GM12892 (cell line): ENCODE measurements around the gene CIT.
"Not testable (repeated sequence)": the region's sequence is repeated elsewhere in the genome, so short reads cannot be mapped to it uniquely, and the experiment has no call there.

Source experiments
- DNase-seq: peaks from one replicate; pipeline ENCODE4 v3.0.0; 2011; ENCODE audit not compliant: insufficient read length
- FAIRE-seq: peaks from 2 replicates; lab custom pipeline; 2011; peaks lifted over from hg19 to GRCh38; lab: Jason Lieb, UNC
- POLR2A ChIP-seq: IDR thresholded peaks from 2 replicates; pipeline ENCODE4 v1.6.1; 2011; ENCODE audit warnings: low read depth, low read length, control low read depth
- POLR2AphosphoS5 ChIP-seq: IDR thresholded peaks from 2 replicates; pipeline ENCODE4 v1.6.1; 2011; ENCODE audit warnings: low read depth, low read length, control low read depth
- TAF1 ChIP-seq: IDR thresholded peaks from 2 replicates; pipeline ENCODE4 v1.6.1; 2011; ENCODE audit warnings: low read depth, mild to moderate bottlenecking, control low read depth, low read length, borderline replicate concordance

Gene CIT

GRCh38 chr12:119885549-119885948, 8.4 kb upstream of the CIT start:
- FAIRE-seq (no peak), DNase-seq (no peak)
- no peak for TF ChIP-seq TAF1
- TF ChIP-seq POLR2AphosphoS5 = no peak
- TF ChIP-seq POLR2A = no peak

GRCh38 chr12:119883791-119884190, 6.7 kb upstream of the CIT start:
- FAIRE-seq, DNase-seq: not testable (repeated sequence)

- DNase-seq (no peak), FAIRE-seq (no peak)
- TF ChIP-seq POLR2A (no peak), TAF1 (no peak), POLR2AphosphoS5 (no peak)
These were observed 6.1 kb upstream of the CIT start for GRCh38 chr12:119883237-119883636.

- FAIRE-seq = no peak
- no peak for DNase-seq
- TF ChIP-seq POLR2AphosphoS5 (no peak), TAF1 (no peak), POLR2A (no peak)
These were observed 474 bp upstream of the CIT start for GRCh38 chr12:119877639-119877948.

GRCh38 chr12:119870457-119870856, 6.7 kb downstream of the CIT start:
- DNase-seq = no peak
- TF ChIP-seq TAF1 = no peak
- no peak for TF ChIP-seq POLR2AphosphoS5
- TF ChIP-seq POLR2A = no peak
- no peak for FAIRE-seq

GRCh38 chr12:119869720-119870119, 7.4 kb downstream of the CIT start:
- TF ChIP-seq POLR2AphosphoS5 (no peak), TAF1 (no peak), POLR2A (no peak)
- no peak for FAIRE-seq
- no peak for DNase-seq

GRCh38 chr12:119868992-119869391, 8.1 kb downstream of the CIT start:
- TF ChIP-seq TAF1 (no peak), POLR2A (no peak), POLR2AphosphoS5 (no peak)
- DNase-seq (no peak), FAIRE-seq (no peak)

GRCh38 chr12:119864591-119864990, 12.5 kb downstream of the CIT start:
- FAIRE-seq (no peak), DNase-seq (no peak)
- TF ChIP-seq POLR2A (no peak), POLR2AphosphoS5 (no peak), TAF1 (no peak)

- FAIRE-seq = no peak
- TF ChIP-seq TAF1 (no peak), POLR2A (no peak), POLR2AphosphoS5 (no peak)
- no peak for DNase-seq
These were observed 17.9 kb downstream of the CIT start for GRCh38 chr12:119859241-119859640.

GRCh38 chr12:119857041-119857591, 20.0 kb downstream of the CIT start:
- FAIRE-seq (no peak), DNase-seq (no peak)
- no peak for TF ChIP-seq POLR2AphosphoS5
- TF ChIP-seq POLR2A = no peak

GRCh38 chr12:119850330-119850729, 26.8 kb downstream of the CIT start:
- FAIRE-seq (no peak), DNase-seq (no peak)
- no peak for TF ChIP-seq TAF1

- no peak for TF ChIP-seq TAF1
- no peak for TF ChIP-seq POLR2AphosphoS5
- TF ChIP-seq POLR2A = no peak
- no peak for FAIRE-seq
- DNase-seq = no peak
These were observed 34.0 kb downstream of the CIT start for GRCh38 chr12:119843100-119843499.

GRCh38 chr12:119842380-119842779, 34.7 kb downstream of the CIT start:
- no peak for TF ChIP-seq POLR2AphosphoS5
- no peak for TF ChIP-seq POLR2A
- TF ChIP-seq TAF1 = no peak
- DNase-seq (no peak), FAIRE-seq (no peak)
